HepG2 (cell line): ENCODE data around the gene OAT. TPM values are rescaled to one million over a fixed set of nuclear protein-coding genes. Genes with fewer than 3 reads are reported as not detected.

Experiments used
- ARID3A ChIP-seq: IDR thresholded peaks from 2 replicates; pipeline ENCODE4 v1.6.1; 2012; ENCODE audit warnings: low read depth, low read length, improper control_type of control experiment
- ARNT ChIP-seq: fragments of 450-650 bp; IDR thresholded peaks from 2 replicates; pipeline ENCODE4 v1.6.1; 2017
- ASH2L ChIP-seq: fragments of 300-600, 200-600 bp; sonication (generic); IDR thresholded peaks from 2 replicates; pipeline ENCODE4 v1.7.0; 2017; ENCODE audit warnings: low read depth, mild to moderate bottlenecking, moderate library complexity, mixed read lengths, low read length; ENCODE audit not compliant: insufficient read length
- HNRNPLL ChIP-seq: fragments of 200-400 bp; formaldehyde crosslinking; IDR thresholded peaks from 2 replicates; pipeline ENCODE4 v1.6.1; 2017; ENCODE audit warnings: mild to moderate bottlenecking, low read depth, low read length; ENCODE audit not compliant: poor library complexity, severe bottlenecking
- LCORL ChIP-seq, 2 experiments: fragments of 450-650 bp in 1 of 2; sonication (generic) in 1 of 2; formaldehyde crosslinking in 1 of 2; IDR thresholded peaks; 2 replicates each; pipeline versions ENCODE4 v1.5.0 to v1.6.1; 2017 to 2020; ENCODE audit warnings: antibody characterized with exemption in 1 of 2, missing genetic modification reagents in 1 of 2
- MIXL1 ChIP-seq: IDR thresholded peaks from 2 replicates; pipeline ENCODE4 v1.6.1; 2016
- PHF20 ChIP-seq: sonication (generic); formaldehyde crosslinking; IDR thresholded peaks from 2 replicates; pipeline ENCODE4 v1.5.0; 2020; ENCODE audit warnings: mild to moderate bottlenecking, missing genetic modification reagents
- RBM39 ChIP-seq: fragments of 200-400 bp; formaldehyde crosslinking; IDR thresholded peaks from one replicate; pipeline ENCODE4 v1.6.1; 2018; ENCODE audit warnings: antibody characterized with exemption, mild to moderate bottlenecking, low read depth, low read length; ENCODE audit not compliant: poor library complexity, severe bottlenecking
- REL ChIP-seq: sonication (generic); formaldehyde crosslinking; conservative IDR thresholded peaks from 2 replicates; pipeline ENCODE4 v1.8.0; 2022; ENCODE audit warnings: mild to moderate bottlenecking, missing genetic modification reagents, moderate library complexity
- SATB2 ChIP-seq: sonication (generic); formaldehyde crosslinking; IDR thresholded peaks from 2 replicates; pipeline ENCODE4 v1.5.0; 2020; ENCODE audit warnings: missing genetic modification reagents
- SKI ChIP-seq: fragments of 450-650 bp; IDR thresholded peaks from one replicate; pipeline ENCODE4 v1.6.1; 2018; ENCODE audit warnings: mild to moderate bottlenecking; ENCODE audit not compliant: partially characterized antibody
- ZBTB1 ChIP-seq: sonication (generic); formaldehyde crosslinking; IDR thresholded peaks from 2 replicates; pipeline ENCODE4 v1.4.0; 2020; ENCODE audit warnings: missing genetic modification reagents, borderline replicate concordance
- ZC3H4 ChIP-seq: sonication (generic); formaldehyde crosslinking; IDR thresholded peaks from 2 replicates; pipeline ENCODE4 v1.4.0; 2020; ENCODE audit warnings: missing genetic modification reagents, borderline replicate concordance
- ZFP36 ChIP-seq: fragments of 150-350 bp; IDR thresholded peaks from 2 replicates; pipeline ENCODE4 v1.6.1; 2018; ENCODE audit warnings: borderline replicate concordance, low read length, low read depth; ENCODE audit not compliant: partially characterized antibody
- ZNF10 ChIP-seq: sonication (generic); formaldehyde crosslinking; IDR thresholded peaks from 2 replicates; pipeline ENCODE4 v1.4.0; 2020; ENCODE audit warnings: mild to moderate bottlenecking, low read depth, missing genetic modification reagents, borderline replicate concordance
- ZNF446 ChIP-seq: sonication (generic); formaldehyde crosslinking; IDR thresholded peaks from 2 replicates; pipeline ENCODE4 v1.5.0; 2020; ENCODE audit warnings: mild to moderate bottlenecking, missing genetic modification reagents
- ZNF564 ChIP-seq: sonication (generic); formaldehyde crosslinking; IDR thresholded peaks from 2 replicates; pipeline ENCODE4 v1.8.1; 2023; ENCODE audit warnings: mild to moderate bottlenecking, missing genetic modification reagents
- ZNF841 ChIP-seq: sonication (generic); formaldehyde crosslinking; IDR thresholded peaks from 2 replicates; pipeline ENCODE4 v1.8.1; 2023; ENCODE audit warnings: missing genetic modification reagents, borderline replicate concordance
- polyA plus RNA-seq, 8 experiments: library from polyadenylated mRNA; depleted of rRNA in 3 of 8; stranded (reverse) in 7 of 8; unstranded in 1 of 8; fragments of >200 nt; fragmentation: Illumina TruSeq in 4 of 8; extraction: Trizol in 4 of 8; gene quantifications; 2 replicates each; pipeline versions ENCODE4 v1.2.1 to v1.2.3, GENCODE V29; 2011 to 2016; ENCODE audit warnings: low read depth in 4 of 8, missing spikeins in 1 of 8, mixed read lengths in 1 of 8; ENCODE audit not compliant: insufficient read depth in 1 of 8
- total RNA-seq, 5 experiments: library from RNA; depleted of rRNA; stranded (reverse); fragments of >200 nt; fragmentation: Illumina TruSeq; extraction: Trizol; gene quantifications; 2 replicates each; pipeline ENCODE4 v1.2.3, GENCODE V29; 2016; ENCODE audit warnings: low read depth in 1 of 5
- TF ChIP-seq, protein P1 (sequence below): sonication (generic); formaldehyde crosslinking; IDR thresholded peaks from 2 replicates; pipeline ENCODE4 v1.5.0; 2020; ENCODE audit warnings: mild to moderate bottlenecking, missing genetic modification reagents
- TF ChIP-seq, protein P2 (sequence below): sonication (generic); formaldehyde crosslinking; IDR thresholded peaks from 2 replicates; pipeline ENCODE4 v1.9.0; 2022; ENCODE audit warnings: missing genetic modification reagents, mild to moderate bottlenecking, borderline replicate concordance
- TF ChIP-seq, protein P3 (sequence below): sonication (generic); formaldehyde crosslinking; IDR thresholded peaks from 2 replicates; pipeline ENCODE4 v1.5.1; 2020; ENCODE audit warnings: mild to moderate bottlenecking, missing genetic modification reagents, moderate library complexity
- TF ChIP-seq, protein P4 (sequence below): sonication (generic); formaldehyde crosslinking; IDR thresholded peaks from 2 replicates; pipeline ENCODE4 v1.8.0; 2022; ENCODE audit warnings: mild to moderate bottlenecking, missing genetic modification reagents, borderline replicate concordance

The OAT gene
- total and polyA plus RNA-seq, 2 of the 13 experiments (the other 11 are each of a cell fraction or from before 2014, with no cell fraction given): 87.8 to 96.7 TPM

GRCh38 chr10:124461642-124462347 is 43.1 kb upstream of the OAT start, which contains the start of gene LHPP (continued):
- TF ChIP-seq SKI (peak; percentile 30), ZNF10 (no peak), MIXL1 (CRISPR knock-in tag) (no peak), ASH2L (peak; percentile 51), ZFP36 (no peak), LCORL (IDR thresholded peaks at IDR 0.05) (no peak), LCORL (CRISPR knock-in tag; IDR thresholded peaks at IDR 0.05) (no peak), SATB2 (CRISPR knock-in tag) (no peak), ARID3A (no peak), ZNF446 (CRISPR knock-in tag) (no peak), REL (CRISPR knock-in tag) (0 out of 2 replicates have a peak, but pooled peaks have one; percentile 31), ZNF564 (CRISPR knock-in tag) (no peak), ZBTB1 (CRISPR knock-in tag) (no peak), ZC3H4 (CRISPR knock-in tag) (no peak), ARNT (no peak), RBM39 (no peak), HNRNPLL (peak; percentile 64), PHF20 (CRISPR knock-in tag) (peak; percentile 63; the same call in 1 of the 2 replicates), ZNF841 (CRISPR knock-in tag) (no peak)
- TF ChIP-seq, protein P1, sequence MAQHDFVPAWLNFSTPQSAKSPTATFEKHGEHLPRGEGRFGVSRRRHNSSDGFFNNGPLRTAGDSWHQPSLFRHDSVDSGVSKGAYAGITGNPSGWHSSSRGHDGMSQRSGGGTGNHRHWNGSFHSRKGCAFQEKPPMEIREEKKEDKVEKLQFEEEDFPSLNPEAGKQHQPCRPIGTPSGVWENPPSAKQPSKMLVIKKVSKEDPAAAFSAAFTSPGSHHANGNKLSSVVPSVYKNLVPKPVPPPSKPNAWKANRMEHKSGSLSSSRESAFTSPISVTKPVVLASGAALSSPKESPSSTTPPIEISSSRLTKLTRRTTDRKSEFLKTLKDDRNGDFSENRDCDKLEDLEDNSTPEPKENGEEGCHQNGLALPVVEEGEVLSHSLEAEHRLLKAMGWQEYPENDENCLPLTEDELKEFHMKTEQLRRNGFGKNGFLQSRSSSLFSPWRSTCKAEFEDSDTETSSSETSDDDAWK (CRISPR knock-in tag): no peak
- TF ChIP-seq, protein P2, sequence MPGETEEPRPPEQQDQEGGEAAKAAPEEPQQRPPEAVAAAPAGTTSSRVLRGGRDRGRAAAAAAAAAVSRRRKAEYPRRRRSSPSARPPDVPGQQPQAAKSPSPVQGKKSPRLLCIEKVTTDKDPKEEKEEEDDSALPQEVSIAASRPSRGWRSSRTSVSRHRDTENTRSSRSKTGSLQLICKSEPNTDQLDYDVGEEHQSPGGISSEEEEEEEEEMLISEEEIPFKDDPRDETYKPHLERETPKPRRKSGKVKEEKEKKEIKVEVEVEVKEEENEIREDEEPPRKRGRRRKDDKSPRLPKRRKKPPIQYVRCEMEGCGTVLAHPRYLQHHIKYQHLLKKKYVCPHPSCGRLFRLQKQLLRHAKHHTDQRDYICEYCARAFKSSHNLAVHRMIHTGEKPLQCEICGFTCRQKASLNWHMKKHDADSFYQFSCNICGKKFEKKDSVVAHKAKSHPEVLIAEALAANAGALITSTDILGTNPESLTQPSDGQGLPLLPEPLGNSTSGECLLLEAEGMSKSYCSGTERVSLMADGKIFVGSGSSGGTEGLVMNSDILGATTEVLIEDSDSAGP (CRISPR knock-in tag): no peak; the same call in 1 of the 2 replicates
- TF ChIP-seq, protein P3, sequence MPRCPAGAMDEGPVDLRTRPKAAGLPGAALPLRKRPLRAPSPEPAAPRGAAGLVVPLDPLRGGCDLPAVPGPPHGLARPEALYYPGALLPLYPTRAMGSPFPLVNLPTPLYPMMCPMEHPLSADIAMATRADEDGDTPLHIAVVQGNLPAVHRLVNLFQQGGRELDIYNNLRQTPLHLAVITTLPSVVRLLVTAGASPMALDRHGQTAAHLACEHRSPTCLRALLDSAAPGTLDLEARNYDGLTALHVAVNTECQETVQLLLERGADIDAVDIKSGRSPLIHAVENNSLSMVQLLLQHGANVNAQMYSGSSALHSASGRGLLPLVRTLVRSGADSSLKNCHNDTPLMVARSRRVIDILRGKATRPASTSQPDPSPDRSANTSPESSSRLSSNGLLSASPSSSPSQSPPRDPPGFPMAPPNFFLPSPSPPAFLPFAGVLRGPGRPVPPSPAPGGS (CRISPR knock-in tag): peak; percentile 8; the same call in 1 of the 2 replicates
- TF ChIP-seq, protein P4, sequence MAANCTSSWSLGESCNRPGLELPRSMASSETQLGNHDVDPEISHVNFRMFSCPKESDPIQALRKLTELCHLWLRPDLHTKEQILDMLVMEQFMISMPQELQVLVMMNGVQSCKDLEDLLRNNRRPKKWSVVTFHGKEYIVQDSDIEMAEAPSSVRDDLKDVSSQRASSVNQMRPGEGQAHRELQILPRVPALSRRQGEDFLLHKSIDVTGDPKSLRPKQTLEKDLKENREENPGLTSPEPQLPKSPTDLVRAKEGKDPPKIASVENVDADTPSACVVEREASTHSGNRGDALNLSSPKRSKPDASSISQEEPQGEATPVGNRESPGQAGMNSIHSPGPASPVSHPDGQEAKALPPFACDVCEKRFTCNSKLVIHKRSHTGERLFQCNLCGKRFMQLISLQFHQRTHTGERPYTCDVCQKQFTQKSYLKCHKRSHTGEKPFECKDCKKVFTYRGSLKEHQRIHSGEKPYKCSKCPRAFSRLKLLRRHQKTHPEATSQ: no peak
